Activated naive CD4-positive, alpha-beta T cell treated with anti-CD3 and anti-CD28 coated beads, Interleukin-2, amount 50 U/mL, for 16 hours (primary cell): ENCODE results near the gene FGF6.

ENCODE experiments used
- DNase-seq: peaks from one replicate; pipeline ENCODE4 v3.0.0-alpha.2; 2020

The FGF6 gene

DNA sequence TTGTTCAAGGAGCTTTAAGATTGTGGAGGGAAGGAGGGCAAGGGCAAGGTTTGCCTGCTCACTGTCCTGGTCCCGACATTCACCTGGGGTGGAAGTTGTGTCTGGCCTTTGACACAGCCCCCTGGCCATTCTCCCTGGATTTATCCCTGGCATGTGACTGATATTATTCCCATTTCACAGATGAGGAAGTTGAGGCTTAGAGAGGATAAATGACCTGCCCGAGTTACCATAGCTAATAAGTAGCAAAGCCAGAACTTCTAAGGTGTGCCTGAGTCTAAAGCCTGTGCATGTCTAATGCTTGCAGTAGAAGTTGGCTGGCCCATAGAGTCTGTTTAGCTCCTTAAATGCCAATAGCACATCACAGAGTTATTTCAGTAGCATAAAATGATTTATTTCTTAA, 720 bp upstream of the FGF6 start:
- no peak for DNase-seq

GRCh38 chr12:4444031-4444430, 1.6 kb downstream of the FGF6 start:
- DNase-seq: no peak

DNA sequence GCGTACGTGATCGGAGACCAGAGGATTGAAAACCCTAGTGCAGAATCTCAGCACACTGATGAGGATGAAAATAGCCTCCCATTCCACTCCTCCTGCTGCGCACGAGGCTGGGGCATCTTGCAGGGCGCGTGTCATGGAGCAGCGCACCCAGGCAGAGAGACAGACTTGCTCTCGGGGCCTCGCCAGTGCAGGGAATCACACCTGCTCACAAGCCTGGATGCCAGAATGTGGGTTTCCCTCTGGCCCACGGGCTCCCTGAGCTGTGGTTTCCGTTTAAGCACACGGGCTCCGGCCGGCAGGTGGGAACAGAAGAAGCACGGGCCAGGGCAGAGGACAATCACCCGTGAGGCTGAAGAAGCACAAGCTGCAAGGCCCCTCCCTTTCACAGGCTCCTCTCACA, 2.0 kb downstream of the FGF6 start:
- DNase-seq: no peak

- DNase-seq: no peak
Observed at GRCh38 chr12:4441355-4442335, 4.0 kb downstream of the FGF6 start.

DNA sequence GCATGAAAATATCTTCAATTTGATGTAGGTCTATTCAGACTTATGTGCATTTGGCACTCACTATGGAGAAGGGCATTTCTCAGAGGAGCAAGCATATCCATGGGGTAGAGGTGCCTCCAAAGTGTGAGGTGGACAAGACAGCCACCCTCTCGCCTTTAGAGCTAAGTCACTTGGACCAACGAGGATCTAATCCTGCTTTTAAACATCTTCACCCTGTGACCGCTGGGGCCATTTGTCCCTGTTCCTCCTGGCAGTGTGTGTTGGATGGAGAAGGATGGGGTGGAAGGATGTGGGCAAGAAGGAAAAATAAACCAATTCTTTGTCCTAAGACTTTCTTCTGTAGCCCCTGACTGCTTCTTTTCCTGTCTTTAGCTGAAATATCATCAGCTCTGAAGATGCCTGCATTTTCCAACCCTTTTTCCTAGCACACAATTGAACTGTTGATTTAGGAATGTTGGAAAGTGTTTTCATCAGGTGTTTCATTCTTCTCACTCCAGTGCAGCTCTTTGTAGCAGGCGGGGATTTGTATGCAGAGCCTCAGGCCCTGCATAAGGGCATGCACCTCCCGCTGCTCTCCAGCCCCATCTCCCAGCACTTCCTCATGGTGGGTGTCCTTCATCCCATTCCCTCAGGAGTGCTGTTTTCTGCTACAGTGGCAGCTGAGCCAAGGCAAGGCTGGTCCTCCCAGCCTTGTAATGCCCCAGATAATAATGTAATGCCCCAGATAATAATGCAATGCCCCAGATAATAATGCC, 5.3 kb downstream of the FGF6 start:
- DNase-seq: no peak

GRCh38 chr12:4439736-4440135, 5.9 kb downstream of the FGF6 start:
- DNase-seq: no peak

- DNase-seq: no peak
Observed at GRCh38 chr12:4438834-4439596, 6.6 kb downstream of the FGF6 start.

DNA sequence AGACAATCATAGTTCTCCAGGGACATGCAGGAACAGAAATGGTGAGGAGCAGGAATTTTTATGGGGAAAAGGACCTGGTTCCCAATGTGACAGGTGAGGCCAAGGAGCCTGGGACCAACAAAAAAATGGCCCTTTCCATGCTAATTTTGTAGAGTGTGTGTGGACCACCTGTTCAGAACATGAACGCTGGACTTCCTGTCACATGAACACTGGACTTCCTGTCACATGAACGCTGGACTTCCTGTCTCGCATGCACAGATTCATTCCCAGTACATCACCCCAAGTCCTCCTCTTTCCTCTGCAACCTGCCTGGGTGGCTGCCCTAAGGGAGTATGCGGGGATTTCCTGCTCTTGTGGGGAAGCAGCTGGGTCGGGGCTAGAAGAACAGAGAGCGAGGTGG, 10.1 kb downstream of the FGF6 start:
- DNase-seq: no peak

DNA sequence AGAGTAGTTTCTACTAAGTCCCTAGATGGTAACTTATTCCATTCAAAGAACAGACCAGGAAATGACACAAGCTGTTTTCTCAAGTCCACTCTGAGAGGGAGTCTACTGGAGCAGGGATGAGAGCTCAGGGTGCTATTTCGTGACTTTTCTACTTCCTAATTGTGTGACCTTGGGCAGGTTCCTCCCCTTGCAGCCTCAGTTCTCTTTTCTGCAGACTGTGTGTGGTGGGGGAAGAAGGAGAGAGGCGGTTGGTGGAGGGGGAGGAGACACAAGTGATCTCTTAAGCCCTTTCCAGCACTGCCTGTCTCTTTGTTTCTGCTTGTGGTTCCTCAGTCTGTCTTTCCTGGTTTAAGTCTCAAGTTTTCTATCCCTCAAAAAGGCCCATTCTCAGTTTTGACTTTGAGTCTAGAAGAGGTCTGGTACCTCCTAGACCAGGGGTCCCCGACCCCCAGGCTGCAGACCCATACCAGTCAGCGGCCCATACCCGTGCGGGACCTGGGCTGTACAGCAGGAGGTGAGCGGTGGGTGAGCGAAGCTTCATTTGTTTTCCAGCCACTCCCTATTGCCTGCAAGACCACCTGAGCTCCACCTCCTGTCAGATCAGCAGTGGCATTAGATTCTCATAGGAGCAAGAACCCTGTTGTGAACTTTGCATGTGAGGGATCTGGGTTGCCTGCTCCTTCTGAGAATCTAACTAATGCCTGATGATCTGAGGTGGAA, 10.7 kb downstream of the FGF6 start:
- DNase-seq: no peak

GRCh38 chr12:4434301-4434700, 11.3 kb downstream of the FGF6 start:
- no peak for DNase-seq

DNA sequence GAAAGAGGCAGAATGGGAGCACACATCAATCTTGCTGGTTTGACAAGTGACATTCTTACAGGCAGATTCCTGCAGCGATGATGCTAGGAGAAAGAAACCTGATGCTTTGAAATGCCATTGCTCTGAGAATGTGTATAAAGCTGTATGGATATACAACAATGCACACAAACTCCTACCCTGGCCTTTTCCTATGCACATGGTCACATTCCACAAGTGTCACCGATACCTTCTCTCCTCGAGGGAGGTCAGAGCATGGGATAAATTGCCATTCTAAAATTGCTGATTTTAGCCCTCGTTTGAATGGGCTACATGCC, 11.9 kb downstream of the FGF6 start:
- no peak for DNase-seq

- DNase-seq: no peak
Observed at GRCh38 chr12:4432878-4433744, 12.5 kb downstream of the FGF6 start.

GRCh38 chr12:4431866-4432265, 13.7 kb downstream of the FGF6 start:
- no peak for DNase-seq

DNA sequence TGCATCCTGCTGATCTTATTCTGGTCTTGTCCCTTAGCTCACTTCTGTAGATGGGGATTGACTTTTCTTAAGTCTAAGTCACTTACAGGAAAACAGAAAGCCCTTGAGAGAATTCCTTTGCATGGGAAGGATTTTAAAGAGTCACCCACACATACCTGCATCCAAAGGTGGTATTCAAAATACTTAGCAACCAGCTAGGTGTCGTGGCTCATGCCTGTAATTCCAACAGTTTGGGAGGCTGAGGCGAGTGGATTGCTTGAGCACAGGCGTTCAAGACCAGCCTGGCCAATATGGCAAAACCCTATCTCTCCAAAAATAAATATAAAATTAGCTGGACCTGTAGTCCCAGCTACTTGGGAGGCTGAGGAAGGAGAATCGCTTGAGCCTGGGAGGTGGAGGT, 14.2 kb downstream of the FGF6 start:
- DNase-seq: no peak

- DNase-seq: no peak
Observed at GRCh38 chr12:4424422-4424821, 21.2 kb downstream of the FGF6 start.

- DNase-seq: no peak
Observed at GRCh38 chr12:4423528-4424195, 22.0 kb downstream of the FGF6 start.

- no peak for DNase-seq
Observed at GRCh38 chr12:4422985-4423384, 22.6 kb downstream of the FGF6 start.

GRCh38 chr12:4421590-4422031, 24.0 kb downstream of the FGF6 start:
- DNase-seq: no peak

DNA sequence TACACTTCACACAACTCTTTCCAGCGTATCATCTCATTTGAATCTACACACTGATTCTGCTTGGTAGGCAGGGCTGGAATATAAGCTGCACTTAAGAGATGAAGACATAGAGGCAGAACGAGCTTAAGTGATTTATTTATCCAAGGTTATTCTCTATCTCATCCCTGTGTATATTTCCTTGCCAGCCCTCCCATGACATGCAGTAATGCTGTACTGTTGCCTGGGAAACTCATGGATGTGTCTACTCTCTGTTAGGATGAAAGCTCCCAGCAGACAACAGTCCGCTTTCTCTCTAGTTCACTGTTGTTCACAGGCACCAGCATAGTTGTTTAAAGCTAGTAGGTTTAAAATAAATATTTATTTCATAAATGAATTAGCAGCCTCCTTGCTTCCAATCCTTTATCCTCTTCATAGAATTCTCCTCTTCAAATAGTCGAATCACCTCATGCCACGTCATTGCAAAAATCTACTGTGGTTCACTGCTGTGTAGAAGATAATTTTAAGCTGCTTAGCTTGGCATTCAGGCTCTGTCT, 25.4 kb downstream of the FGF6 start:
- no peak for DNase-seq

- no peak for DNase-seq
Observed at GRCh38 chr12:4418913-4419312, 26.7 kb downstream of the FGF6 start.

GRCh38 chr12:4417936-4418335, 27.7 kb downstream of the FGF6 start:
- no peak for DNase-seq
